Measurements from ENCODE around the gene APOL6.

- TF ChIP-seq CTCF (IDR thresholded peaks at IDR 0.05; ENCODE audit: low read depth, low read length) (no peak), MAX (IDR thresholded peaks at IDR 0.05; ENCODE audit: low read depth, low read length) (no peak), MYC (IDR thresholded peaks at IDR 0.05; ENCODE audit: low read depth, low read length) (no peak), POLR2A (IDR thresholded peaks at IDR 0.05; ENCODE audit: extremely low read depth, insufficient read length) (no peak)
Observed at GRCh38 chr22:35600476-35600875, 47.8 kb upstream of the APOL6 start.

All from NB4 (cell line).